Prostate gland (tissue), 2 donors: ENCODE measurements around the gene GMDS.

Source experiments
- CTCF ChIP-seq, 4 experiments: fragments of 200-600 bp in 2 of 4; fragments of 450-650 bp in 2 of 4; sonication (generic) in 2 of 4; IDR thresholded peaks; 1 replicate in 3 of 4; 2 replicates in 1 of 4; pipeline ENCODE4 v1.5.1; 2016 to 2019; ENCODE audit warnings: antibody characterized with exemption in 4 of 4, mild to moderate bottlenecking in 2 of 4, moderate library complexity in 2 of 4
- POLR2A ChIP-seq: fragments of 450-650 bp; IDR thresholded peaks from one replicate; pipeline ENCODE4 v1.6.1; 2016; ENCODE audit warnings: antibody characterized with exemption, mild to moderate bottlenecking
- POLR2AphosphoS5 ChIP-seq: sonication (generic); formaldehyde crosslinking; IDR thresholded peaks from one replicate; pipeline ENCODE4 v1.6.1; 2017; ENCODE audit warnings: antibody characterized with exemption

GRCh38 chr6:1923449-1923848, 322.0 kb downstream of the GMDS start:
- no peak for TF ChIP-seq CTCF (IDR thresholded peaks at IDR 0.05)
- no peak for TF ChIP-seq POLR2A
- TF ChIP-seq POLR2AphosphoS5, result no peak
